K562 (cell line): ENCODE results near the gene TPD52L2. TPM values are rescaled to one million over a fixed set of nuclear protein-coding genes. Genes with fewer than 3 reads are reported as not detected.
A peak's percentile ranks its signal among the peaks of the same experiment; 100 is the strongest.

ENCODE experiments used
- ARID1B ChIP-seq: fragments of 450-650 bp; IDR thresholded peaks from 2 replicates; pipeline ENCODE4 v1.6.1; 2016; ENCODE audit warnings: antibody characterized with exemption, mild to moderate bottlenecking, inconsistent platforms
- BACH1 ChIP-seq: fragments of 200-800 bp; sonication (Bioruptor generic); IDR thresholded peaks from 2 replicates; pipeline ENCODE4 v1.6.1; 2016; ENCODE audit warnings: missing genetic modification characterization, missing compliant biosample characterization
- CBX3 ChIP-seq, 2 experiments: IDR thresholded peaks; 1 replicate in 1 of 2; 2 replicates in 1 of 2; pipeline ENCODE4 v1.6.1; 2012; ENCODE audit warnings: inconsistent platforms in 2 of 2, low read length in 2 of 2, borderline replicate concordance in 1 of 2, control low read depth in 1 of 2
- CTBP1 ChIP-seq: fragments of 450-650 bp; IDR thresholded peaks from 2 replicates; pipeline ENCODE4 v1.6.1; 2016; ENCODE audit warnings: borderline replicate concordance
- HDAC6 ChIP-seq: IDR thresholded peaks from 2 replicates; pipeline ENCODE4 v1.6.1; 2012; ENCODE audit warnings: low read depth, mild to moderate bottlenecking, control low read depth, inconsistent platforms, low read length, moderate library complexity
- HLTF ChIP-seq: fragments of 450-650 bp; IDR thresholded peaks from 2 replicates; pipeline ENCODE4 v1.6.1; 2016
- ID3 ChIP-seq, 2 experiments: fragments of 250-450 bp in 1 of 2; fragments of 450-650 bp in 1 of 2; sonication (Bioruptor Pico) in 1 of 2; IDR thresholded peaks; 2 replicates each; pipeline versions ENCODE4 v1.6.1 to v1.8.0; 2016 to 2021; ENCODE audit warnings: mild to moderate bottlenecking in 2 of 2, moderate library complexity in 2 of 2, missing compliant biosample characterization in 1 of 2, missing genetic modification characterization in 1 of 2
- KHSRP ChIP-seq: fragments of 450-650 bp; IDR thresholded peaks from 2 replicates; pipeline ENCODE4 v1.6.1; 2017
- KLF6 ChIP-seq: fragments of 250-450 bp; sonication (Bioruptor Pico); IDR thresholded peaks from 2 replicates; pipeline ENCODE4 v1.4.0; 2020; ENCODE audit warnings: mild to moderate bottlenecking, moderate library complexity, borderline replicate concordance
- MAZ ChIP-seq, 2 experiments: fragments of 450-650 bp in 1 of 2; sonication (generic) in 1 of 2; formaldehyde crosslinking; IDR thresholded peaks in 1 of 2; conservative IDR thresholded peaks in 1 of 2; 2 replicates each; pipeline versions ENCODE4 v1.4.0 to v1.5.0; 2020; ENCODE audit warnings: mild to moderate bottlenecking in 1 of 2, missing genetic modification reagents in 1 of 2
- MLLT1 ChIP-seq, 2 experiments: fragments of 450-650 bp; IDR thresholded peaks; 2 replicates each; pipeline ENCODE4 v1.6.1; 2016
- TRIM25 ChIP-seq: fragments of 450-650 bp; IDR thresholded peaks from 2 replicates; pipeline ENCODE4 v1.7.0; 2016; ENCODE audit warnings: borderline replicate concordance
- ZNF395 ChIP-seq: fragments of 200-800 bp; sonication (Bioruptor generic); IDR thresholded peaks from 2 replicates; pipeline ENCODE4 v1.6.1; 2017; ENCODE audit warnings: missing genetic modification characterization, missing compliant biosample characterization
- ZNF407 ChIP-seq: fragments of 450-650 bp; IDR thresholded peaks from 2 replicates; pipeline ENCODE4 v1.6.1; 2016; ENCODE audit warnings: low read depth
- polyA plus RNA-seq, 8 experiments: library from polyadenylated mRNA; depleted of rRNA in 4 of 8; stranded (reverse) in 5 of 8; unstranded in 3 of 8; fragments of >200 nt; fragmentation: Nextera tagmentation in 2 of 8; fragmentation: Illumina TruSeq in 1 of 8; extraction: Ambion mirVana in 2 of 8; extraction: Trizol in 1 of 8; gene quantifications; 2 replicates each; pipeline versions ENCODE4 v1.2.1 to v1.2.3, GENCODE V29; 2011 to 2014; ENCODE audit warnings: inconsistent platforms in 1 of 8, missing spikeins in 1 of 8
- total RNA-seq, 7 experiments: library from RNA; depleted of rRNA in 6 of 7; stranded (reverse); fragments of >200 nt in 6 of 7; fragmentation: Illumina TruSeq in 2 of 7; extraction: Trizol in 2 of 7; gene quantifications; 2 replicates each; pipeline versions ENCODE4 v1.2.1 to v1.2.3, GENCODE V29; 2011 to 2021; ENCODE audit warnings: low replicate concordance in 1 of 7

TPD52L2 gene
- total and polyA plus RNA-seq, 9 of the 15 experiments (the other 6 are each of a cell fraction or from before 2014, with no cell fraction given): 1.9 to 117 (median 74.6) TPM

GRCh38 chr20:63864545-63864977 is 509 bp upstream of the TPD52L2 start (continued):
- TF ChIP-seq KHSRP (no peak), ID3 (CRISPR knock-in tag; IDR thresholded peaks at IDR 0.05) (no peak), ID3 (tag; IDR thresholded peaks at IDR 0.05) (no peak), CBX3 (IDR thresholded peaks at IDR 0.05; ENCODE audit: borderline replicate concordance in 1 of 2, low read length in 2 of 2) (0 out of 3 replicates have a peak, but pooled peaks of 1 of the 2 experiments have one; percentile 2), CTBP1 (no peak), BACH1 (tag) (no peak), MLLT1 (IDR thresholded peaks at IDR 0.05) (0 out of 4 replicates have a peak, but pooled peaks of 1 of the 2 experiments have one; percentile 23), KLF6 (CRISPR knock-in tag) (0 out of 2 replicates have a peak, but pooled peaks have one; percentile 0), TRIM25 (peak; percentile 94), HLTF (0 out of 2 replicates have a peak, but pooled peaks have one; percentile 36), ZNF395 (CRISPR knock-in tag) (no peak), ZNF407 (no peak), HDAC6 (no peak), ARID1B (peak; percentile 39; the same call in 1 of the 2 replicates), MAZ (CRISPR knock-in tag; conservative IDR thresholded peaks at IDR 0.05 in 1 of 2, IDR thresholded peaks at IDR 0.05 in 1 of 2) (peak in 1 of 2 experiments; percentile 3; a peak in 1 of 4 replicates)
